ENCODE data around the gene PLXNA3. TPM values are rescaled to one million over a fixed set of nuclear protein-coding genes. Genes with fewer than 3 reads are reported as not detected.

PLXNA3 gene
- polyA plus RNA-seq, 1 of the 3 experiments (the other 2 are of a cell fraction), result 33.2 TPM

Small RNAs within 50 kb of the gene (small RNA-seq; reads per million reads assigned to genes)
- gene MIR6858, result 0 reads per million in 7 experiments
- gene RN7SL697P, result 0 reads per million in 7 experiments

Other genes with a start within 250 kb of the PLXNA3 start
- gene OPN1MW2, start 238.5 kb upstream of the PLXNA3 start, polyA plus RNA-seq (2012; rRNA removed), result not detected in 2 replicates
- not detected in 2 replicates for gene OPN1MW3, start 200.7 kb upstream of the PLXNA3 start, polyA plus RNA-seq (2012; rRNA removed)
- not detected in 2 replicates for gene TEX28, start 163.2 kb upstream of the PLXNA3 start, polyA plus RNA-seq (2012; rRNA removed)
- 0.02 TPM in 1 of 2 replicates, not detected in the other for gene TKTL1, start 162.5 kb upstream of the PLXNA3 start, polyA plus RNA-seq (2012; rRNA removed)
- gene FLNA, start 83.6 kb upstream of the PLXNA3 start, polyA plus RNA-seq (2012; rRNA removed), result 364 and 550 TPM in 2 replicates
- gene EMD, start 79.0 kb upstream of the PLXNA3 start, polyA plus RNA-seq (2012; rRNA removed), result 40.4 and 68.0 TPM in 2 replicates
- gene RPL10, start 59.9 kb upstream of the PLXNA3 start, polyA plus RNA-seq (2012; rRNA removed), result 4,562 and 7,172 TPM in 2 replicates
- gene DNASE1L1, start 49.0 kb upstream of the PLXNA3 start, polyA plus RNA-seq (2012; rRNA removed), result 18.2 and 22.5 TPM in 2 replicates
- gene TAFAZZIN, start 46.7 kb upstream of the PLXNA3 start, polyA plus RNA-seq (2012; rRNA removed), result 34.0 and 35.7 TPM in 2 replicates
- gene ATP6AP1, start 29.6 kb upstream of the PLXNA3 start, polyA plus RNA-seq (2012; rRNA removed), result 92.2 and 102 TPM in 2 replicates
- gene GDI1, start 21.1 kb upstream of the PLXNA3 start, polyA plus RNA-seq (2012; rRNA removed), result 403 and 408 TPM in 2 replicates
- gene FAM50A, start 14.1 kb upstream of the PLXNA3 start, polyA plus RNA-seq (2012; rRNA removed), result 86.0 and 97.0 TPM in 2 replicates
- 29.3 and 37.2 TPM in 2 replicates for gene LAGE3, start 21.0 kb downstream of the PLXNA3 start, polyA plus RNA-seq (2012; rRNA removed)
- gene UBL4A, start 28.3 kb downstream of the PLXNA3 start, polyA plus RNA-seq (2012; rRNA removed), result 27.4 and 27.8 TPM in 2 replicates
- 28.4 and 29.7 TPM in 2 replicates for gene SLC10A3, start 32.3 kb downstream of the PLXNA3 start, polyA plus RNA-seq (2012; rRNA removed)
- gene FAM3A, start 58.0 kb downstream of the PLXNA3 start, polyA plus RNA-seq (2012; rRNA removed), result 36.7 and 42.1 TPM in 2 replicates
- gene G6PD, start 88.6 kb downstream of the PLXNA3 start, polyA plus RNA-seq (2012; rRNA removed), result 70.1 and 131 TPM in 2 replicates
- gene IKBKG, start 89.3 kb downstream of the PLXNA3 start, polyA plus RNA-seq (2012; rRNA removed), result 32.5 and 36.4 TPM in 2 replicates
- gene CTAG1A, start 126.9 kb downstream of the PLXNA3 start, polyA plus RNA-seq (2012; rRNA removed), result not detected in 2 replicates
- not detected in 2 replicates for gene CTAG1B, start 161.0 kb downstream of the PLXNA3 start, polyA plus RNA-seq (2012; rRNA removed)
- 3.7 and 6.8 TPM in 2 replicates for gene CTAG2, start 195.3 kb downstream of the PLXNA3 start, polyA plus RNA-seq (2012; rRNA removed)

Measured in SK-N-SH (cell line).